HG02571 (cell line): ENCODE measurements around the gene RGS9.

Experiments
- ATAC-seq: cut with Tn5 transposase; IDR thresholded peaks from one replicate; pipeline ENCODE4 v1.9.1; 2021; ENCODE audit warnings: mild to moderate bottlenecking, moderate library complexity; ENCODE audit not compliant: unreplicated experiment

Gene RGS9

GRCh38 chr17:65249774-65250173, 112.6 kb downstream of the RGS9 start:
- ATAC-seq = no peak

- ATAC-seq = no peak
Measured at GRCh38 chr17:65254166-65254565, 117.0 kb downstream of the RGS9 start.

GRCh38 chr17:65259281-65259680, 122.1 kb downstream of the RGS9 start:
- ATAC-seq = no peak

- no peak for ATAC-seq
Measured at GRCh38 chr17:65259696-65260485, 122.7 kb downstream of the RGS9 start.

GRCh38 chr17:65260626-65261025, 123.5 kb downstream of the RGS9 start:
- no peak for ATAC-seq

- ATAC-seq = no peak
Measured at GRCh38 chr17:65261152-65261551, 124.0 kb downstream of the RGS9 start.

GRCh38 chr17:65261682-65262636, 124.8 kb downstream of the RGS9 start:
- no peak for ATAC-seq

GRCh38 chr17:65265276-65265675, 128.1 kb downstream of the RGS9 start:
- ATAC-seq = no peak

GRCh38 chr17:65268832-65269231, 131.7 kb downstream of the RGS9 start:
- ATAC-seq = no peak

- ATAC-seq = no peak
Measured at GRCh38 chr17:65270499-65271253, 133.5 kb downstream of the RGS9 start.

GRCh38 chr17:65271296-65271695, 134.1 kb downstream of the RGS9 start:
- no peak for ATAC-seq
